Gastroesophageal sphincter (tissue), 4 donors: Measurements from ENCODE around the gene FCHSD1. TPM values are rescaled to one million over a fixed set of nuclear protein-coding genes. Genes with fewer than 3 reads are reported as not detected.

Experiments
- ATAC-seq: fragments of 150-250 bp; one replicate; pipeline ENCODE4 v1.9.1; 2016; ENCODE audit warnings: mild to moderate bottlenecking, moderate library complexity
- H3K27ac ChIP-seq, 4 donors: fragments of 200-600 bp; sonication (generic) in 3 of 4; 1 replicate in 3 of 4; 2 replicates in 1 of 4; pipeline ENCODE4 v1.5.1; 2016 to 2019
- H3K27me3 ChIP-seq: fragments of 200-600 bp; sonication (generic); one replicate; pipeline ENCODE4 v1.5.1; 2019
- H3K36me3 ChIP-seq, 2 donors: fragments of 200-600 bp; sonication (generic); one replicate each; pipeline ENCODE4 v1.5.1; 2019; ENCODE audit warnings: control low read depth in 1 of 2
- H3K4me1 ChIP-seq, 3 donors: fragments of 200-600 bp; sonication (generic); 1 replicate in 2 of 3; 2 replicates in 1 of 3; pipeline ENCODE4 v1.5.1; 2016 to 2019; ENCODE audit warnings: control low read depth in 2 of 3
- H3K4me3 ChIP-seq, 2 donors: fragments of 200-600 bp; sonication (generic); one replicate each; pipeline ENCODE4 v1.5.1; 2019; ENCODE audit warnings: mild to moderate bottlenecking in 1 of 2, moderate library complexity in 1 of 2
- H3K9me3 ChIP-seq, 3 donors: fragments of 200-600 bp; sonication (generic); one replicate each; pipeline ENCODE4 v1.5.1; 2017 to 2019; ENCODE audit warnings: control low read depth in 2 of 3
- CTCF ChIP-seq, 4 experiments: fragments of 200-600 bp in 2 of 4; fragments of 450-650 bp in 2 of 4; sonication (generic) in 1 of 4; IDR thresholded peaks; one replicate each; pipeline ENCODE4 v1.5.1; 2017 to 2019; ENCODE audit warnings: antibody characterized with exemption in 4 of 4, mild to moderate bottlenecking in 2 of 4, moderate library complexity in 2 of 4
- EP300 ChIP-seq: sonication (generic); formaldehyde crosslinking; IDR thresholded peaks from one replicate; pipeline ENCODE4 v1.6.1; 2017; ENCODE audit warnings: antibody characterized with exemption, mild to moderate bottlenecking
- POLR2A ChIP-seq, 2 donors: fragments of 450-650 bp; IDR thresholded peaks; one replicate each; pipeline ENCODE4 v1.6.1; 2017; ENCODE audit warnings: antibody characterized with exemption in 2 of 2, mild to moderate bottlenecking in 2 of 2, moderate library complexity in 1 of 2
- POLR2AphosphoS5 ChIP-seq: sonication (generic); formaldehyde crosslinking; IDR thresholded peaks from one replicate; pipeline ENCODE4 v1.6.1; 2017; ENCODE audit warnings: antibody characterized with exemption
- WGBS, 2 donors: methylation state at CpG; one replicate each; pipeline ENCODE4 v1.1.5; 2018; ENCODE audit warnings: low coverage in 1 of 2; 5-methylcytosine and 5-hydroxymethylcytosine counted together
- total RNA-seq, 4 donors: library from RNA; depleted of rRNA; stranded (reverse); fragments of >200 nt; gene quantifications; one replicate each; pipeline ENCODE4 v1.1.0, GENCODE V29; 2016

FCHSD1 gene
- total RNA-seq, 4 donors from 2014 or later: 8.2 to 14.8 (median 13.3) TPM

- ATAC-seq: no peak
- 73 to 100% methylated on average over 1 to 5 of the region's 5 CpGs for WGBS, 2 donors
- no peak for TF ChIP-seq POLR2AphosphoS5
- Histone ChIP-seq H3K36me3 (peaks cover 0 to 86% of the 10 kb centered on the region in 2 donors), H3K4me3 (no peak overlapping the region), H3K4me1 (peaks cover 0 to 8% (median 0%) of the 10 kb centered on the region in 3 donors), H3K27ac (peak overlapping the region in 1 of 4 donors; percentile 3), H3K27me3 (no peaks in the 10 kb centered on the region), H3K9me3 (no peaks in the 10 kb centered on the region)
Measured at GRCh38 chr5:141623611-141624010, 27.6 kb downstream of the FCHSD1 start.

- H3K27me3 ChIP-seq: no peaks in the 10 kb centered on the region
- H3K4me3 ChIP-seq: no peak overlapping the region
- TF ChIP-seq EP300 (no peak), CTCF (IDR thresholded peaks at IDR 0.05) (no peak), POLR2AphosphoS5 (no peak), POLR2A (IDR thresholded peaks at IDR 0.05) (no peak)
- no peak for ATAC-seq
- peaks cover 0 to 9% (median 0%) of the 10 kb centered on the region in 3 donors for H3K4me1 ChIP-seq
- peak overlapping the region in 1 of 4 donors; percentile 3 for H3K27ac ChIP-seq
- H3K9me3 ChIP-seq: no peaks in the 10 kb centered on the region
- H3K36me3 ChIP-seq: peaks cover 0 to 82% of the 10 kb centered on the region in 2 donors
Measured at GRCh38 chr5:141623186-141623585, 28.0 kb downstream of the FCHSD1 start.

GRCh38 chr5:141618804-141619554, 32.2 kb downstream of the FCHSD1 start, which contains the start of gene DIAPH1:
Gene DIAPH1 (minus strand): TSS chr5:141619000. CDS start chr5:141618914, 86 bp downstream.
- 6 to 21% methylated on average over 2 to 8 of the region's 70 CpGs for WGBS, 2 donors
- peak; percentile 99 for ATAC-seq
- peak; percentile 97 to 100 (median 98) for TF ChIP-seq CTCF (IDR thresholded peaks at IDR 0.05)
- no peak for TF ChIP-seq EP300
- peak; percentile 70 for TF ChIP-seq POLR2AphosphoS5
- TF ChIP-seq POLR2A (IDR thresholded peaks at IDR 0.05): peak; percentile 87 to 89
- H3K9me3 ChIP-seq: no peaks in the 10 kb centered on the region
- no peaks in the 10 kb centered on the region for H3K27me3 ChIP-seq
- peaks cover 0 to 40% of the 10 kb centered on the region in 2 donors for H3K36me3 ChIP-seq
- H3K4me1 ChIP-seq: peaks cover 0 to 38% (median 4%) of the 10 kb centered on the region in 3 donors
- peak within 1 kb of the TSS; percentile 86 to 98 for H3K4me3 ChIP-seq
- peak within 1 kb of the TSS; percentile 77 to 96 (median 89) for H3K27ac ChIP-seq

- no peaks in the 10 kb centered on the region for H3K27me3 ChIP-seq
- H3K27ac ChIP-seq: peak overlapping the region; percentile 77 to 96 (median 89)
- peaks cover 0 to 32% of the 10 kb centered on the region in 2 donors for H3K36me3 ChIP-seq
- TF ChIP-seq POLR2AphosphoS5 (no peak), CTCF (IDR thresholded peaks at IDR 0.05) (no peak), EP300 (no peak), POLR2A (IDR thresholded peaks at IDR 0.05) (no peak)
- H3K4me1 ChIP-seq: peaks cover 0 to 46% (median 4%) of the 10 kb centered on the region in 3 donors
- no peaks in the 10 kb centered on the region for H3K9me3 ChIP-seq
- peak overlapping the region; percentile 86 to 98 for H3K4me3 ChIP-seq
- ATAC-seq: peak; percentile 30
- 1 to 2% methylated on average over 24 to 34 of the region's 36 CpGs for WGBS, 2 donors
Measured at GRCh38 chr5:141618030-141618803, 33.0 kb downstream of the FCHSD1 start.

GRCh38 chr5:141617682-141618029, 33.6 kb downstream of the FCHSD1 start:
- no peak for ATAC-seq
- Histone ChIP-seq H3K9me3 (no peaks in the 10 kb centered on the region), H3K27me3 (no peaks in the 10 kb centered on the region), H3K36me3 (peaks cover 0 to 26% of the 10 kb centered on the region in 2 donors), H3K4me3 (peak overlapping the region; percentile 86 to 98), H3K27ac (peak overlapping the region; percentile 77 to 96 (median 89)), H3K4me1 (peaks cover 0 to 49% (median 4%) of the 10 kb centered on the region in 3 donors)
- TF ChIP-seq CTCF (IDR thresholded peaks at IDR 0.05) (no peak), POLR2AphosphoS5 (no peak), EP300 (no peak), POLR2A (IDR thresholded peaks at IDR 0.05) (no peak)
- WGBS, 2 donors: 6 to 15% methylated on average over 9 of the region's 9 CpGs
